Gastrocnemius medialis (tissue), 4 donors: ENCODE measurements around the gene U2AF1.
"Not testable (repeated sequence)": the region's sequence is repeated elsewhere in the genome, so short reads cannot be mapped to it uniquely, and the experiment has no call there.

ENCODE experiments used
- POLR2A ChIP-seq, 2 donors: fragments of 450-650 bp; IDR thresholded peaks; one replicate each; pipeline ENCODE4 v1.6.1; 2017; ENCODE audit warnings: antibody characterized with exemption in 2 of 2, mild to moderate bottlenecking in 2 of 2, moderate library complexity in 2 of 2
- TF ChIP-seq, protein P1 (sequence below), 5 experiments: fragments of 450-650 bp in 3 of 5; fragments of 200-600 bp in 2 of 5; sonication (generic) in 2 of 5; IDR thresholded peaks in 4 of 5; conservative IDR thresholded peaks in 1 of 5; 1 replicate in 4 of 5; 2 replicates in 1 of 5; pipeline ENCODE4 v1.5.1; 2016 to 2019; ENCODE audit warnings: antibody characterized with exemption in 5 of 5, mild to moderate bottlenecking in 3 of 5, moderate library complexity in 3 of 5

DNA sequence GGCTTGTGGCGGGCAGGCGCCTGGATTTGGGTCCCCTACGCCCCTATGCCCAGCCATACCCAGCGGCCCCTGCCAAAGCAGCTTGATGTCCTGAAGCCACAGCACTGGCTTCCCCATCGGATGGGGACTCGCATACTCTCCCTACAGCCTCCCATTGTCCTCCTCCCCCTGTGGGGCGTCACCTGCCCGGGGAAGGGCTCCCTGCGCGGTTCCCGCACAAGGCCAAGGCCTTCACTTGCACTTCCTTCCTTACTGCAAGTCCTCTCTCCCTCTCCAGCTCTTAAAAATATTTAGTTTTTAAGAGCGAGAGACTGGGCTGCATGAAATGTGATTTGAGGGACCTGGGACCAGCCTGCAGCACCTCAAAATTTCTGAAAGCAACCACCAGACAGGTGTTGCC, 40.7 kb downstream of the U2AF1 start:
- TF ChIP-seq, protein P1, sequence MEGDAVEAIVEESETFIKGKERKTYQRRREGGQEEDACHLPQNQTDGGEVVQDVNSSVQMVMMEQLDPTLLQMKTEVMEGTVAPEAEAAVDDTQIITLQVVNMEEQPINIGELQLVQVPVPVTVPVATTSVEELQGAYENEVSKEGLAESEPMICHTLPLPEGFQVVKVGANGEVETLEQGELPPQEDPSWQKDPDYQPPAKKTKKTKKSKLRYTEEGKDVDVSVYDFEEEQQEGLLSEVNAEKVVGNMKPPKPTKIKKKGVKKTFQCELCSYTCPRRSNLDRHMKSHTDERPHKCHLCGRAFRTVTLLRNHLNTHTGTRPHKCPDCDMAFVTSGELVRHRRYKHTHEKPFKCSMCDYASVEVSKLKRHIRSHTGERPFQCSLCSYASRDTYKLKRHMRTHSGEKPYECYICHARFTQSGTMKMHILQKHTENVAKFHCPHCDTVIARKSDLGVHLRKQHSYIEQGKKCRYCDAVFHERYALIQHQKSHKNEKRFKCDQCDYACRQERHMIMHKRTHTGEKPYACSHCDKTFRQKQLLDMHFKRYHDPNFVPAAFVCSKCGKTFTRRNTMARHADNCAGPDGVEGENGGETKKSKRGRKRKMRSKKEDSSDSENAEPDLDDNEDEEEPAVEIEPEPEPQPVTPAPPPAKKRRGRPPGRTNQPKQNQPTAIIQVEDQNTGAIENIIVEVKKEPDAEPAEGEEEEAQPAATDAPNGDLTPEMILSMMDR (IDR thresholded peaks at IDR 0.05 in 4 of 5, conservative IDR thresholded peaks at IDR 0.05 in 1 of 5) = not testable (repeated sequence)
- TF ChIP-seq POLR2A (IDR thresholded peaks at IDR 0.05) = not testable (repeated sequence)
